NCI-H1105 (cell line): ENCODE results near the gene ELP2.
"Not testable (repeated sequence)": the region's sequence is repeated elsewhere in the genome, so short reads cannot be mapped to it uniquely, and the experiment has no call there.

Experiments used
- DNase-seq: peaks from one replicate; lab custom pipeline; 2025; lab: John Stamatoyannopoulos, UW

ELP2 gene

GRCh38 chr18:36129300-36130038 lies at the start of gene ELP2, which contains the start of gene SLC39A6:
Gene ELP2, plus strand, starts transcription at chr18:36129899. Its CDS starts 35 bp downstream, at chr18:36129934.
Gene SLC39A6, minus strand, starts transcription at chr18:36129340. Its CDS starts 2,333 bp downstream, at chr18:36127007.
- peak; percentile 95 for DNase-seq

- DNase-seq: not testable (repeated sequence)
Observed at GRCh38 chr18:36081118-36081517, 48.6 kb upstream of the ELP2 start.

- no peak for DNase-seq
Observed at GRCh38 chr18:36083729-36084128, 46.0 kb upstream of the ELP2 start.

- DNase-seq: no peak
Observed at GRCh38 chr18:36085195-36085594, 44.5 kb upstream of the ELP2 start.

GRCh38 chr18:36086186-36086585 lies 43.5 kb upstream of the ELP2 start:
- DNase-seq: no peak

GRCh38 chr18:36088256-36088655 lies 41.4 kb upstream of the ELP2 start:
- no peak for DNase-seq

GRCh38 chr18:36089001-36089400 lies 40.7 kb upstream of the ELP2 start:
- DNase-seq: no peak

- not testable (repeated sequence) for DNase-seq
Observed at GRCh38 chr18:36092116-36092515, 37.6 kb upstream of the ELP2 start.

GRCh38 chr18:36094431-36094830 lies 35.3 kb upstream of the ELP2 start:
- no peak for DNase-seq

GRCh38 chr18:36095936-36096519 lies 33.7 kb upstream of the ELP2 start:
- peak; percentile 35 for DNase-seq

- no peak for DNase-seq
Observed at GRCh38 chr18:36096955-36097354, 32.7 kb upstream of the ELP2 start.

- no peak for DNase-seq
Observed at GRCh38 chr18:36099311-36099710, 30.4 kb upstream of the ELP2 start.

- no peak for DNase-seq
Observed at GRCh38 chr18:36101943-36102342, 27.8 kb upstream of the ELP2 start.

GRCh38 chr18:36104749-36105148 lies 24.9 kb upstream of the ELP2 start:
- no peak for DNase-seq

- no peak for DNase-seq
Observed at GRCh38 chr18:36107477-36107876, 22.2 kb upstream of the ELP2 start.

- DNase-seq: no peak
Observed at GRCh38 chr18:36108196-36108595, 21.5 kb upstream of the ELP2 start.

GRCh38 chr18:36108601-36109000 lies 21.1 kb upstream of the ELP2 start:
- no peak for DNase-seq

GRCh38 chr18:36109737-36110136 lies 20.0 kb upstream of the ELP2 start:
- DNase-seq: no peak

- DNase-seq: no peak
Observed at GRCh38 chr18:36112302-36112701, 17.4 kb upstream of the ELP2 start.

- DNase-seq: no peak
Observed at GRCh38 chr18:36114251-36114650, 15.4 kb upstream of the ELP2 start.

- no peak for DNase-seq
Observed at GRCh38 chr18:36114738-36115137, 15.0 kb upstream of the ELP2 start.

GRCh38 chr18:36116771-36117170 lies 12.9 kb upstream of the ELP2 start:
- DNase-seq: not testable (repeated sequence)

GRCh38 chr18:36120297-36120696 lies 9.4 kb upstream of the ELP2 start:
- no peak for DNase-seq

- DNase-seq: no peak
Observed at GRCh38 chr18:36124841-36125240, 4.9 kb upstream of the ELP2 start.
